Activated naive CD8-positive, alpha-beta T cell treated with anti-CD3 and anti-CD28 coated beads, Interleukin-2, amount 10 ng/mL, durations not matched to agents 7 days and 5 days (primary cell): ENCODE results near the gene STAU1. TPM values are rescaled to one million over a fixed set of nuclear protein-coding genes. Genes with fewer than 3 reads are reported as not detected.

Source experiments
- ATAC-seq: fragments of 150-1000 bp; cut with Tn5 transposase; one replicate; pipeline ENCODE4 v1.10.0; 2021; ENCODE audit warnings: low read depth, moderate library complexity
- POLR2A ChIA-PET: fragments of 350-600 bp; sonication (Branson Sonifier 250); formaldehyde crosslinking; loops from one replicate; lab custom pipeline; 2021; ENCODE audit warnings: antibody characterized with exemption; lab: Charles Lee
- DNase-seq: peaks from one replicate; pipeline ENCODE4 v3.0.0; 2021
- H3K27ac Mint-ChIP-seq: one replicate; pipeline ENCODE4 v1.8.0; 2022; ENCODE audit warnings: mild to moderate bottlenecking, mixed read lengths
- H3K27me3 Mint-ChIP-seq: one replicate; pipeline ENCODE4 v1.8.0; 2022; ENCODE audit warnings: mild to moderate bottlenecking, moderate library complexity, mixed read lengths
- H3K36me3 Mint-ChIP-seq: one replicate; pipeline ENCODE4 v1.8.0; 2021; ENCODE audit warnings: mild to moderate bottlenecking, mixed read lengths
- H3K4me1 Mint-ChIP-seq: one replicate; pipeline ENCODE4 v1.8.0; 2021; ENCODE audit warnings: mixed read lengths
- H3K4me3 Mint-ChIP-seq: one replicate; pipeline ENCODE4 v1.8.0; 2022; ENCODE audit warnings: mild to moderate bottlenecking, moderate library complexity, mixed read lengths
- H3K9me3 Mint-ChIP-seq: one replicate; pipeline ENCODE4 v1.8.0; 2021; ENCODE audit warnings: mixed read lengths
- total RNA-seq, 2 experiments: library from RNA; stranded (reverse); gene quantifications; one replicate each; pipeline ENCODE4 v1.2.3, GENCODE V29; 2021

STAU1 gene
- 10 to 100 TPM; 52.5 to 54.2 TPM for total RNA-seq

DNA sequence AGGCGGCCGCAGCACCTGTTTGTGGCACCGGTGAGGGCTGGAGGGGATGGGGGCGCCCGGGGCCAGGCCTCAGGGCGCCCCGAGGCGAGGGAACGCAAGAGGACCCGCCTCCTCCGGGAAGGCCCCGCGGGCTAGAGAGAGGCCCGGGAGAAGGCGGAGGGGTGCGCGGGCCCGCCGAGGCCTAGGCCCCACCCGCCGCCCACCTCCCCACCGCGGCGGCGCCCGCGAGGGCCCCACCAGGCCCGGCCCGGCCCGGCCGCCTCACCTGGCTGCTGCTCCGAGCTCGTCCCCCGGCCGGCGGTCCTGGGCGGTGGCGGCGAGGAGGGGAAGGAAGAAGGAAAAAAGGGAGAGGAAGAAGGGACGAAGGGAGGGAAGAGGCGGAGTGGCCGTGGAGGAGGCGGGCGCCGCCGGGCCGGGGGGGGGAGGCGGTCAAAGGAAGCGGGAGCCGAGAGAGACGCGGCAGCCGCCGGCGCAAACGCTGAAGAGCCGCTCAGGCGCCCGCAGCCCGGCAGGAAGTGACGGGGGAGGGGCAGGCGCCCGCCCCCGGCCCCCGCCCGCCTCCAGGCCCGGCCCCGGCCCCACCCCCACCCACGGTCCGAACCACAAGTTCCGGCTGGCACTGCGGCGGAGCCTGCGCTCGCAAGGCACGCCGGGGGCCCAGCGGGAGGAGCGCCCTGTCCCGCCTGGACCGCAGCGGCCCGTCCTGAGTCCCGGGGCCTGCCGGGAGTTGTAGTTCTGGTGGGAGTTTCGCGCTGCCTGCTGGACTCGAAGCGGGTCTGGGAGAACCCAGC, at the start of gene STAU1:
TSS of gene STAU1 (minus strand) at position 484 of the 791 bp plus-strand sequence. CDS start 22,133 bp downstream, outside the sequence.
- DNase-seq, result peak; percentile 93
- peaks cover 25% of the 10 kb centered on the region for H3K4me1 Mint-ChIP-seq
- H3K36me3 Mint-ChIP-seq, result peaks cover 15% of the 10 kb centered on the region
- POLR2A ChIA-PET, result interaction anchor here (0.8 to 4.9 kb wide), 11 partner anchors 8 to 1004 kb away, joined by 3 to 28 read pairs (median 4); partner anchors contain the start of genes CSE1L and DDX27
- peak within 1 kb of the TSS; percentile 88 for H3K27ac Mint-ChIP-seq
- H3K4me3 Mint-ChIP-seq, result peak within 1 kb of the TSS; percentile 96
- H3K9me3 Mint-ChIP-seq, result no peaks in the 10 kb centered on the region
- H3K27me3 Mint-ChIP-seq, result peaks cover 10% of the 10 kb centered on the region
- peak; percentile 94 for ATAC-seq

GRCh38 chr20:49237531-49237930, 49.4 kb upstream of the STAU1 start:
- no peak for DNase-seq
- Mint-ChIP-seq H3K4me3 (no peak overlapping the region), H3K27me3 (no peaks in the 10 kb centered on the region), H3K9me3 (no peaks in the 10 kb centered on the region), H3K4me1 (no peaks in the 10 kb centered on the region), H3K27ac (peak overlapping the region; percentile 54), H3K36me3 (peaks cover 26% of the 10 kb centered on the region)
- ATAC-seq, result no peak
- POLR2A ChIA-PET, result no interaction called here

GRCh38 chr20:49236301-49236700, 48.2 kb upstream of the STAU1 start:
- DNase-seq (no peak), ATAC-seq (no peak)
- POLR2A ChIA-PET, result interaction anchor here (0.6 kb wide), 1 partner anchor 149 kb away, joined by 4 read pairs; no protein-coding TSS in a partner anchor
- H3K4me3 Mint-ChIP-seq, result no peak overlapping the region
- H3K36me3 Mint-ChIP-seq, result peaks cover 28% of the 10 kb centered on the region
- H3K27me3 Mint-ChIP-seq, result no peaks in the 10 kb centered on the region
- no peaks in the 10 kb centered on the region for H3K4me1 Mint-ChIP-seq
- H3K9me3 Mint-ChIP-seq, result no peaks in the 10 kb centered on the region
- no peak overlapping the region for H3K27ac Mint-ChIP-seq

- Mint-ChIP-seq H3K4me3 (no peak overlapping the region), H3K36me3 (peaks cover 32% of the 10 kb centered on the region), H3K4me1 (peaks cover 9% of the 10 kb centered on the region), H3K27ac (peak overlapping the region; percentile 35), H3K27me3 (no peaks in the 10 kb centered on the region), H3K9me3 (no peaks in the 10 kb centered on the region)
- DNase-seq, result no peak
- ATAC-seq, result no peak
- POLR2A ChIA-PET, result interaction anchor here (0.6 to 1.7 kb wide), 2 partner anchors 32 to 124 kb away, joined by 3 read pairs; no protein-coding TSS in a partner anchor
These were observed 46.7 kb upstream of the STAU1 start for GRCh38 chr20:49234831-49235230.

DNA sequence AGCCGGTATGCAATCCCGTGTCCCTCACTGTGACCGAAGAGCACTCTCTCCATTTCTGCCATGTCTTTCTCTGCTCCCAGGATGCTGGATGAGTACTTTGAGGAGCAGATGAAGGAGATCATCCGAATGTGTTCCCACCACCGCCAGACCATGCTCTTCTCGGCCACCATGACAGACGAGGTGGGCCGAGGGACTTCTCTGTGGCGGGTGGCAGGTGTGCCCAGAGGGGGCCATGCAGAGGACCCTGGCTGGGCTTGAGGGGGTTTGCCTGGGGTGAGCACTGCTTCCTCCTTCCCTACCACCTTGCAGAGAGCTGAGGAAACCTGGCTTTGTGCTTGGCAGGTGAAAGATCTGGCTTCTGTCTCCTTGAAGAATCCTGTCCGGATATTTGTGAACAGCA, 45.1 kb upstream of the STAU1 start:
- peaks cover 11% of the 10 kb centered on the region for H3K4me1 Mint-ChIP-seq
- DNase-seq (no peak), ATAC-seq (no peak)
- H3K9me3 Mint-ChIP-seq, result no peaks in the 10 kb centered on the region
- H3K27ac Mint-ChIP-seq, result no peak overlapping the region
- POLR2A ChIA-PET, result no interaction called here
- H3K36me3 Mint-ChIP-seq, result peaks cover 26% of the 10 kb centered on the region
- H3K27me3 Mint-ChIP-seq, result no peaks in the 10 kb centered on the region
- no peak overlapping the region for H3K4me3 Mint-ChIP-seq

GRCh38 chr20:49231471-49231870, 43.3 kb upstream of the STAU1 start:
- POLR2A ChIA-PET, result no interaction called here
- Mint-ChIP-seq H3K4me3 (no peak overlapping the region), H3K4me1 (peaks cover 11% of the 10 kb centered on the region), H3K27me3 (no peaks in the 10 kb centered on the region), H3K36me3 (peaks cover 23% of the 10 kb centered on the region), H3K27ac (no peak overlapping the region), H3K9me3 (no peaks in the 10 kb centered on the region)
- no peak for DNase-seq
- no peak for ATAC-seq

DNA sequence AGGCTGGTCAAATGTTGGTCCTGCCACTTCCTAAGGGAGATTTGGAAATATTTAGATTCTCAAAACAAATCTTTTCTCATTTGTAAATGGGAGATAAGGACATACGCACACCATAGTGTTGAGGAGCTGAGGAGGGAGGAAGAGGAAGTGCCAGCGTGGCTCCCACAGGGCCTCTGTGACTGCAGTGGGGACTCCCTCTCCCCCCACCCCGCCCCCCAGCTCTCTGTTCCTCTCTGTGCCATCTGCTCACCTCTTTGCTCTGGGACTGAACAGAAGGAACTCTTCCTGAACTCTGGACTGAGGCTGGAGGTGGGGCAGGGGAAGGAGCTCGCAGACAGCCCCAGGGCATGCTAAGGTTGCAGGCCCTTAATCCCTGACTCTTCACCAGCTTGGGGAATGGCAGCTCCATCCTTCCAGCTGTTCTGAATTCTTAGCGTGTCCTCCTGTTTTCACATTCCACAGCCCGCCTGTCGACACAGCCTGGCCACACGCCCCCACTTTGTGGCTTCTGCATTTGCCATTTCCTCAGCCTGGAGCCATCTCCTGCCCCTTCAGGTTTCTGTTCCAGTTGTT, 42.5 kb upstream of the STAU1 start:
- peak; percentile 41 for ATAC-seq
- POLR2A ChIA-PET, result interaction anchor here (1.5 kb wide), 1 partner anchor 11 kb away, joined by 5 read pairs; the partner anchor contains the start of gene DDX27
- Mint-ChIP-seq H3K4me3 (no peak overlapping the region), H3K4me1 (peaks cover 11% of the 10 kb centered on the region), H3K27me3 (no peaks in the 10 kb centered on the region), H3K36me3 (peaks cover 28% of the 10 kb centered on the region), H3K9me3 (no peaks in the 10 kb centered on the region), H3K27ac (peak overlapping the region; percentile 70)
- no peak for DNase-seq

DNA sequence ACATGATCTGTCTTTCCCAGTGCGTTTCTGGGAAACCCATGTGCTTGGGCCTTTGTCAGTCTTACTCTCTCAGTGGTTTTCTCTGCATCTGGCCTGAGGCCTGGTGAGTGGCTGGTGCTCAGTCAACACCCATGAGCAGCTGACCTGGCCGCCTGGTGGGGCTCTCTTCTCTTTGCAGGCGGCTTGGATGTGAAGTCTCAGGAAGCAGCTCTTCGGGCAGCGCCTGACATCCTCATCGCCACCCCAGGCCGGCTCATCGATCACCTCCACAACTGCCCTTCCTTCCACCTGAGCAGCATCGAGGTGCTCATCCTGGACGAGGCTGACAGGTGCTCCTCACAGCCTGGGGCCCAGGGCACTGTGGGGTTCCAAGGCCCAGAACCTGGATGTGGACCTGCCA, 41.9 kb upstream of the STAU1 start:
- Mint-ChIP-seq H3K9me3 (no peaks in the 10 kb centered on the region), H3K36me3 (peaks cover 31% of the 10 kb centered on the region), H3K4me3 (no peak overlapping the region), H3K27me3 (no peaks in the 10 kb centered on the region), H3K27ac (no peak overlapping the region), H3K4me1 (peaks cover 11% of the 10 kb centered on the region)
- POLR2A ChIA-PET, result interaction anchor here (0.5 to 1.5 kb wide), 2 partner anchors 11 to 1389 kb away, joined by 4 to 5 read pairs; partner anchors contain the start of gene DDX27
- DNase-seq (no peak), ATAC-seq (no peak)

DNA sequence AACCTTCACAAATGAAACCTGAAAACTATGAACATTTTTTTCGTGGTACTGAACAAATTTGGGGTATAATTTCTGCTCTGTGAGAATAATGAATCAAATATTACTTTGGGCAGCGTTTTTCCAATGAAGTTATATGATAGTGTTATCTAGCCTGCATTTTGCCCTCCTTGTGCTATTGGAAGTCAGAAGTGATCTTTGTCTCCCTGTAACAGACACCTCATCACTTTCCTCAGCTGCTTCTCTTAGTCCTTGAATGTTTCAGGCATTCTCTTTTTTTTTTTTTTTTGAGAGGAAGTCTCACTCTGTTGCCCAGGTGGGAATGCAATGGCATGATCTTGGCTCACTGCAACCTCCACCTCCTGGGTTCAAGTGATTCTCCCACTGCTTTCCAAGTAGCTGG, 41.2 kb upstream of the STAU1 start:
- Mint-ChIP-seq H3K9me3 (no peaks in the 10 kb centered on the region), H3K36me3 (peaks cover 36% of the 10 kb centered on the region), H3K4me3 (no peak overlapping the region), H3K4me1 (peaks cover 11% of the 10 kb centered on the region), H3K27me3 (no peaks in the 10 kb centered on the region), H3K27ac (no peak overlapping the region)
- POLR2A ChIA-PET, result interaction anchor here (0.5 to 1.5 kb wide), 2 partner anchors 10 to 1388 kb away, joined by 4 to 5 read pairs; partner anchors contain the start of gene DDX27
- ATAC-seq, result no peak
- DNase-seq, result no peak

- Mint-ChIP-seq H3K27me3 (no peaks in the 10 kb centered on the region), H3K9me3 (no peaks in the 10 kb centered on the region), H3K4me3 (no peak overlapping the region), H3K4me1 (peaks cover 11% of the 10 kb centered on the region), H3K27ac (no peak overlapping the region), H3K36me3 (peaks cover 35% of the 10 kb centered on the region)
- DNase-seq, result no peak
- POLR2A ChIA-PET, result no interaction called here
- ATAC-seq, result no peak
These were observed 40.5 kb upstream of the STAU1 start for GRCh38 chr20:49228676-49229075.

DNA sequence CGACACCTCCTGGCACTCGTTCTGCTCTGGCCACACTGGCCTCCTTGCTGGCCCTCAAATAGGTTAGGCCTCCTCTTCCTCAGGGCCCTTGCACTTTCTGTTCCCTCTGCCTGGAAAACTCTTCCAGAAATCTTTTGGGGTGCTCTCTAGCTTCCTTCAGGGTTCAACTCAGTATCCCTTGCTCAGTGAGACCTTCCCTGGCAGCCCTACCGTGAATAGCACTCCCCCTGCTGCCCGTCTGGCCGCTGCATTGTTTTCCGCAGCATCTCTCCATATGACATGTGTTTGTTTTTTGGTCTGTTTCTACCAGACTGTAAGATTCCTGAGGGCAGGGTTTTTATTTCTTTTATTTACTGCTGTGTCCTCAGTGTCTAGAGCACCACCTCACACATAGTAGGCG, 37.8 kb upstream of the STAU1 start:
- ATAC-seq (no peak), DNase-seq (no peak)
- Mint-ChIP-seq H3K9me3 (no peaks in the 10 kb centered on the region), H3K4me3 (no peak overlapping the region), H3K36me3 (peaks cover 35% of the 10 kb centered on the region), H3K4me1 (peaks cover 11% of the 10 kb centered on the region), H3K27ac (no peak overlapping the region), H3K27me3 (no peaks in the 10 kb centered on the region)
- POLR2A ChIA-PET, result no interaction called here

DNA sequence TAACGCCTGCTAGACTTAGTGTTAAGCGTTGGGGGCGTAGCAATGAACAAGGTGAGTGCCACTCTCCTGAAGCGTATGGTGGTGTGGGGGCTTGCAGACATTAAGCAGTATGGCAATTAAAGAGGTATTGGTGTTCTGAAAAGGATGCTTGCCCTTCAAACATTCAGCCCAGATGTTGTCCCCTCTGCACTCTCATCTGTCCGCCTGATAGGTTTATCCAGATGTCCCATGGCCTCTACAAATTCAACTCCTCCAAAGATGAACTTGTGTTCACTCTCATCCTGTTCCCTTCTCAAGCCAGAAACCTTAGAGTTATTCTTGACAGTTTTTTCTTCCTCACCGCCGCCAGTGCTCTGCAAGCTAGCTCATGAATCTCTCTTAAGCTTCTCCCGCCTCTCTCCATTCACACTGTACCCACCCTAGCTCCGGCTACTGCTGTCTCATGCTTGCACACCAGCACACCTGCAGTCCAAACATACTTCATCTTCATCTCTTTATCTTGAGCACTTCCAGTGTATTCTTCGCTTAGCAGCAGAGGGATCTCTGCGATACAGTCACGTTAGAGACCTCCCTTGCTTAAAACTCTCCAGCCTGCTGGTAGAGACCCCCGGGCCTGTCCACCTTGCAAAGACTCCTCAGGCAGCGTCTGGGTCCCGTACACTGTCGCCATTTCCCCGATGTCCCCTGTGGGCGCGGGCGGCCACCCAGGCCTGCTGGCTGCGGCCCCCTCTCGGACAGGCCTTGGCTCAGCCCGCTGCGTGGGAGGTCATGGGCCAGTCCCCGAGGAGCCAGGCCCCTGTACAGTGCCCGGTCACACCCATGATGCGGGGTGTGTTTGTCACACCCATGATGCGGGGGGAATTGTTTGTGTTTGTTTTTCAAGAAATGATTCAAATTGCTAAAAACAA, 32.0 kb upstream of the STAU1 start:
- ATAC-seq (no peak), DNase-seq (no peak)
- peaks cover 21% of the 10 kb centered on the region for H3K36me3 Mint-ChIP-seq
- H3K4me1 Mint-ChIP-seq, result peaks cover 15% of the 10 kb centered on the region
- POLR2A ChIA-PET, result interaction anchor here (1.2 to 4.3 kb wide), 2 partner anchors 10 to 32 kb away, joined by 5 to 28 read pairs; partner anchors contain the start of gene STAU1
- no peaks in the 10 kb centered on the region for H3K27me3 Mint-ChIP-seq
- peak overlapping the region; percentile 97 for H3K4me3 Mint-ChIP-seq
- H3K27ac Mint-ChIP-seq, result peak overlapping the region; percentile 99
- no peaks in the 10 kb centered on the region for H3K9me3 Mint-ChIP-seq
